Prostate gland (tissue), 2 donors: Measurements from ENCODE around the gene MRTFB.

ENCODE experiments used
- POLR2A ChIP-seq: fragments of 450-650 bp; IDR thresholded peaks from one replicate; pipeline ENCODE4 v1.6.1; 2016; ENCODE audit warnings: antibody characterized with exemption, mild to moderate bottlenecking
- TF ChIP-seq, protein P1 (sequence below), 4 experiments: fragments of 200-600 bp in 2 of 4; fragments of 450-650 bp in 2 of 4; sonication (generic) in 2 of 4; IDR thresholded peaks; 1 replicate in 3 of 4; 2 replicates in 1 of 4; pipeline ENCODE4 v1.5.1; 2016 to 2019; ENCODE audit warnings: antibody characterized with exemption in 4 of 4, mild to moderate bottlenecking in 2 of 4, moderate library complexity in 2 of 4

DNA sequence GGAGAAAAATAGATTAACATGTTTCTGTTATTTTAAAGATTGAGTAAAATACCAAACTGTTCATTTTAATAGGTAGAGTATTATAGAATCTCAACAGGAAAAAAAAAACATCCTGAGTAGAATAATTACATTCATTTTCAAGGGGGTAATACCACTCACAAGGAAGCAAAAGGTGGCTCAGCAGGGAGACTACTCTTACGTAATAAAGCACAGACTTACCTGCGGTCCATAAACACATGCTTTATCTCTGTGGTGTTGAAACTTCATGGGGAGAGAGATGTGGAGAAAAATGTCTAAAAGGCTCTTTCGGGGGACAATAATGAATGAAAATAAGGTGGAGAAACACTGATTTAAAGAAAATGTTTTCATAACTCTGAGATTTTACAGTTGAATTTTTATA, 171.7 kb downstream of the MRTFB start:
- TF ChIP-seq, protein P1, sequence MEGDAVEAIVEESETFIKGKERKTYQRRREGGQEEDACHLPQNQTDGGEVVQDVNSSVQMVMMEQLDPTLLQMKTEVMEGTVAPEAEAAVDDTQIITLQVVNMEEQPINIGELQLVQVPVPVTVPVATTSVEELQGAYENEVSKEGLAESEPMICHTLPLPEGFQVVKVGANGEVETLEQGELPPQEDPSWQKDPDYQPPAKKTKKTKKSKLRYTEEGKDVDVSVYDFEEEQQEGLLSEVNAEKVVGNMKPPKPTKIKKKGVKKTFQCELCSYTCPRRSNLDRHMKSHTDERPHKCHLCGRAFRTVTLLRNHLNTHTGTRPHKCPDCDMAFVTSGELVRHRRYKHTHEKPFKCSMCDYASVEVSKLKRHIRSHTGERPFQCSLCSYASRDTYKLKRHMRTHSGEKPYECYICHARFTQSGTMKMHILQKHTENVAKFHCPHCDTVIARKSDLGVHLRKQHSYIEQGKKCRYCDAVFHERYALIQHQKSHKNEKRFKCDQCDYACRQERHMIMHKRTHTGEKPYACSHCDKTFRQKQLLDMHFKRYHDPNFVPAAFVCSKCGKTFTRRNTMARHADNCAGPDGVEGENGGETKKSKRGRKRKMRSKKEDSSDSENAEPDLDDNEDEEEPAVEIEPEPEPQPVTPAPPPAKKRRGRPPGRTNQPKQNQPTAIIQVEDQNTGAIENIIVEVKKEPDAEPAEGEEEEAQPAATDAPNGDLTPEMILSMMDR (IDR thresholded peaks at IDR 0.05): no peak
- no peak for TF ChIP-seq POLR2A
